Measurements from ENCODE around the gene TPH1. TPM values are rescaled to one million over a fixed set of nuclear protein-coding genes. Genes with fewer than 3 reads are reported as not detected.

The TPH1 gene
- total RNA-seq, 1 experiment from 2014 or later: 0.05 TPM

- in situ Hi-C loops (cut with HindIII; ENCODE audit: low pct_unique_long_range_greater_than_20kb, low sequenced_read_pairs): no loop called here
- CTCF ChIA-PET: no interaction called here
Observed at GRCh38 chr11:18080451-18080850, 34.4 kb upstream of the TPH1 start.

GRCh38 chr11:18078909-18079308, 32.8 kb upstream of the TPH1 start:
- CTCF ChIA-PET: no interaction called here
- intact Hi-C loops (cut with micrococcal nuclease; ENCODE audit: unreplicated experiment): no loop called here

More at GRCh38 chr11:18080451-18080850, 34.4 kb upstream of the TPH1 start:
- no peak for TF ChIP-seq TCF7L2 (IDR thresholded peaks at IDR 0.05; ENCODE audit: low read depth, low read length)
- TF ChIP-seq REST (IDR thresholded peaks at IDR 0.05; ENCODE audit: insufficient read depth in 1 of 2, low read depth in 2 of 2, low read length in 1 of 2): no peak
- no peak for TF ChIP-seq CTCF (IDR thresholded peaks at IDR 0.05)
- TF ChIP-seq SIN3A (IDR thresholded peaks at IDR 0.05; ENCODE audit: borderline replicate concordance, insufficient read depth, low read depth, low read length): no peak
- no peak for TF ChIP-seq POLR2AphosphoS5 (IDR thresholded peaks at IDR 0.05; ENCODE audit: low read depth, low read length)
- no peak for ATAC-seq
- no peaks in the 10 kb centered on the region for H3K27me3 ChIP-seq (ENCODE audit: control insufficient read depth, insufficient read depth, low read length)
- no peak overlapping the region for H3K4me3 ChIP-seq (ENCODE audit: low read depth in 2 of 2, low read length in 2 of 2)
- H3K4me1 ChIP-seq (ENCODE audit: control insufficient read depth, insufficient read depth, low read length): no peaks in the 10 kb centered on the region
- no peaks in the 10 kb centered on the region for H3K9me3 ChIP-seq (ENCODE audit: control insufficient read depth, insufficient read depth, low read depth, low read length)
- peaks cover 4% of the 10 kb centered on the region; the same call in 1 of the 2 replicates for H3K36me3 ChIP-seq (ENCODE audit: control insufficient read depth, insufficient read depth, low read length)
- no peak overlapping the region for H3K27ac ChIP-seq (ENCODE audit: low read length)
- POLR2A ChIA-PET: no interaction called here
- intact Hi-C loops (cut with micrococcal nuclease; ENCODE audit: unreplicated experiment): no loop called here
- DNase-seq (ENCODE audit: low read depth, low spot score): no peak
- no TSS peak for BruUV-seq (replicated peaks)

More at GRCh38 chr11:18078909-18079308, 32.8 kb upstream of the TPH1 start:
- DNase-seq (ENCODE audit: low read depth, low spot score) (no peak), ATAC-seq (no peak)
- Histone ChIP-seq H3K9me3 (ENCODE audit: control insufficient read depth, insufficient read depth, low read depth, low read length) (no peaks in the 10 kb centered on the region), H3K36me3 (ENCODE audit: control insufficient read depth, insufficient read depth, low read length) (peaks cover 4% of the 10 kb centered on the region; the same call in 1 of the 2 replicates), H3K27ac (ENCODE audit: low read length) (no peak overlapping the region), H3K4me3 (ENCODE audit: low read depth in 2 of 2, low read length in 2 of 2) (no peak overlapping the region), H3K4me1 (ENCODE audit: control insufficient read depth, insufficient read depth, low read length) (no peaks in the 10 kb centered on the region), H3K27me3 (ENCODE audit: control insufficient read depth, insufficient read depth, low read length) (no peaks in the 10 kb centered on the region)
- BruUV-seq (replicated peaks): no TSS peak
- TF ChIP-seq POLR2AphosphoS5 (IDR thresholded peaks at IDR 0.05; ENCODE audit: low read depth, low read length): no peak
- TF ChIP-seq REST (IDR thresholded peaks at IDR 0.05; ENCODE audit: insufficient read depth in 1 of 2, low read depth in 2 of 2, low read length in 1 of 2): no peak
- TF ChIP-seq SIN3A (IDR thresholded peaks at IDR 0.05; ENCODE audit: borderline replicate concordance, insufficient read depth, low read depth, low read length): no peak
- TF ChIP-seq TCF7L2 (IDR thresholded peaks at IDR 0.05; ENCODE audit: low read depth, low read length): no peak
- TF ChIP-seq CTCF (IDR thresholded peaks at IDR 0.05): no peak
- in situ Hi-C loops (cut with HindIII; ENCODE audit: low pct_unique_long_range_greater_than_20kb, low sequenced_read_pairs): no loop called here
- POLR2A ChIA-PET: no interaction called here

All from Panc1 (cell line).